Upper lobe of left lung (tissue), 6 donors: ENCODE results near the gene SNTG2. TPM values are rescaled to one million over a fixed set of nuclear protein-coding genes. Genes with fewer than 3 reads are reported as not detected.

Experiments
- ATAC-seq, 2 donors: fragments of 200-7000 bp; cut with Tn5 transposase; one replicate each; pipeline ENCODE4 v1.9.1; 2022; ENCODE audit warnings: mild to moderate bottlenecking in 2 of 2, moderate library complexity in 2 of 2; ENCODE audit not compliant: low FRiP score in 2 of 2
- DNase-seq, 2 donors: peaks; one replicate each; pipeline ENCODE4 v3.0.0-alpha.2; 2019 to 2020
- H3K27ac ChIP-seq, 4 donors: fragments of 200-600 bp; sonication (generic); one replicate each; pipeline ENCODE4 v1.5.1; 2016 to 2019
- H3K27me3 ChIP-seq, 4 donors: fragments of 200-600 bp; sonication (generic); one replicate each; pipeline ENCODE4 v1.5.1; 2017 to 2019
- H3K36me3 ChIP-seq, 4 donors: fragments of 200-600 bp; sonication (generic); one replicate each; pipeline ENCODE4 v1.5.1; 2016 to 2019
- H3K4me1 ChIP-seq, 4 donors: fragments of 200-600 bp; sonication (generic); one replicate each; pipeline ENCODE4 v1.5.1; 2018 to 2019
- H3K4me3 ChIP-seq, 4 donors: fragments of 200-600 bp; sonication (generic); one replicate each; pipeline ENCODE4 v1.5.1; 2017 to 2019; ENCODE audit warnings: mild to moderate bottlenecking in 2 of 4, moderate library complexity in 1 of 4
- H3K9me3 ChIP-seq, 4 donors: fragments of 200-600 bp; sonication (generic); one replicate each; pipeline ENCODE4 v1.5.1; 2018 to 2019
- CTCF ChIP-seq, 6 experiments: fragments of 450-650 bp in 4 of 6; fragments of 200-600 bp in 2 of 6; sonication (generic) in 2 of 6; IDR thresholded peaks; one replicate each; pipeline ENCODE4 v1.5.1; 2016 to 2019; ENCODE audit warnings: antibody characterized with exemption in 6 of 6
- EP300 ChIP-seq, 4 donors: sonication (generic); formaldehyde crosslinking; IDR thresholded peaks; one replicate each; pipeline ENCODE4 v1.5.1; 2017; ENCODE audit warnings: antibody characterized with exemption in 4 of 4, control low read depth in 2 of 4
- POLR2A ChIP-seq, 4 donors: fragments of 450-650 bp; IDR thresholded peaks; one replicate each; pipeline ENCODE4 v1.5.1; 2016 to 2017; ENCODE audit warnings: antibody characterized with exemption in 4 of 4, mild to moderate bottlenecking in 2 of 4
- POLR2AphosphoS5 ChIP-seq, 2 donors: sonication (generic); formaldehyde crosslinking; IDR thresholded peaks; one replicate each; pipeline ENCODE4 v1.5.1; 2017; ENCODE audit warnings: antibody characterized with exemption in 2 of 2
- WGBS, 2 donors: methylation state at CpG; one replicate each; pipeline ENCODE4 v1.1.5; 2017 to 2018; 5-methylcytosine and 5-hydroxymethylcytosine counted together
- total RNA-seq, 6 donors: library from RNA; depleted of rRNA in 4 of 6; stranded (reverse); fragments of >200 nt in 4 of 6; gene quantifications; one replicate each; pipeline versions ENCODE4 v1.1.0 to v1.2.1, GENCODE V29; 2016 to 2021
- donor health status: DM: no; HTN: no; CAD: no; lungs with moderate emphysema.
- donor health status: DM: no; HTN: yes; CAD: no; lungs with severe emphysema.

SNTG2 gene
- total RNA-seq, 6 donors from 2014 or later, result 1.1 to 13.6 (median 3.0) TPM

- H3K27me3 ChIP-seq, result no peaks in the 10 kb centered on the region
- H3K36me3 ChIP-seq, result no peaks in the 10 kb centered on the region
- H3K4me1 ChIP-seq, result no peaks in the 10 kb centered on the region
- 75 to 85% methylated on average over 10 to 15 of the region's 15 CpGs for WGBS, 2 donors
- no peak for ATAC-seq
- H3K27ac ChIP-seq, result no peak overlapping the region
- no peak overlapping the region for H3K4me3 ChIP-seq
- H3K9me3 ChIP-seq, result no peaks in the 10 kb centered on the region
- TF ChIP-seq EP300 (IDR thresholded peaks at IDR 0.05) (no peak), CTCF (IDR thresholded peaks at IDR 0.05) (no peak), POLR2A (IDR thresholded peaks at IDR 0.05) (no peak), POLR2AphosphoS5 (IDR thresholded peaks at IDR 0.05) (no peak)
- no peak for DNase-seq
Observed at GRCh38 chr2:937530-937929, 13.1 kb upstream of the SNTG2 start.

GRCh38 chr2:938181-939005 is 12.3 kb upstream of the SNTG2 start:
- Histone ChIP-seq H3K4me3 (no peak overlapping the region), H3K36me3 (no peaks in the 10 kb centered on the region), H3K27ac (no peak overlapping the region), H3K27me3 (no peaks in the 10 kb centered on the region), H3K4me1 (no peaks in the 10 kb centered on the region), H3K9me3 (no peaks in the 10 kb centered on the region)
- TF ChIP-seq POLR2AphosphoS5 (IDR thresholded peaks at IDR 0.05) (no peak), POLR2A (IDR thresholded peaks at IDR 0.05) (no peak), EP300 (IDR thresholded peaks at IDR 0.05) (no peak), CTCF (IDR thresholded peaks at IDR 0.05) (no peak)
- ATAC-seq (no peak), DNase-seq (no peak)
- 86 to 90% methylated on average over 12 to 21 of the region's 21 CpGs for WGBS, 2 donors

- Histone ChIP-seq H3K36me3 (no peaks in the 10 kb centered on the region), H3K27me3 (no peaks in the 10 kb centered on the region), H3K4me1 (no peaks in the 10 kb centered on the region), H3K4me3 (no peak overlapping the region), H3K9me3 (peaks cover 5 to 8% (median 6%) of the 10 kb centered on the region in 4 donors), H3K27ac (no peak overlapping the region)
- 76 to 79% methylated on average over 8 of the region's 8 CpGs for WGBS, 2 donors
- TF ChIP-seq CTCF (IDR thresholded peaks at IDR 0.05) (no peak), POLR2AphosphoS5 (IDR thresholded peaks at IDR 0.05) (no peak), EP300 (IDR thresholded peaks at IDR 0.05) (no peak), POLR2A (IDR thresholded peaks at IDR 0.05) (no peak)
- DNase-seq (no peak), ATAC-seq (no peak)
Observed at GRCh38 chr2:939936-940601, 10.6 kb upstream of the SNTG2 start.

GRCh38 chr2:941871-942270 is 8.8 kb upstream of the SNTG2 start:
- Histone ChIP-seq H3K9me3 (peaks cover 7 to 9% (median 8%) of the 10 kb centered on the region in 4 donors), H3K27me3 (no peaks in the 10 kb centered on the region), H3K36me3 (no peaks in the 10 kb centered on the region), H3K4me1 (no peaks in the 10 kb centered on the region), H3K4me3 (no peak overlapping the region), H3K27ac (no peak overlapping the region)
- WGBS, 2 donors, result 66 to 68% methylated on average over 10 to 14 of the region's 14 CpGs
- TF ChIP-seq POLR2AphosphoS5 (IDR thresholded peaks at IDR 0.05) (no peak), POLR2A (IDR thresholded peaks at IDR 0.05) (no peak), CTCF (IDR thresholded peaks at IDR 0.05) (no peak), EP300 (IDR thresholded peaks at IDR 0.05) (no peak)
- no peak for DNase-seq
- ATAC-seq, result no peak
